Erythroblast (primary cell): ENCODE data around the gene RTF1.

Experiments
- GATA1 ChIP-seq: IDR thresholded peaks from 2 replicates; pipeline ENCODE4 v1.6.1; 2011; ENCODE audit warnings: low read depth, mild to moderate bottlenecking, control low read depth, low read length, moderate library complexity
- POLR2A ChIP-seq: IDR thresholded peaks from 2 replicates; pipeline ENCODE4 v1.6.1; 2011; ENCODE audit warnings: mild to moderate bottlenecking, low read length

DNA sequence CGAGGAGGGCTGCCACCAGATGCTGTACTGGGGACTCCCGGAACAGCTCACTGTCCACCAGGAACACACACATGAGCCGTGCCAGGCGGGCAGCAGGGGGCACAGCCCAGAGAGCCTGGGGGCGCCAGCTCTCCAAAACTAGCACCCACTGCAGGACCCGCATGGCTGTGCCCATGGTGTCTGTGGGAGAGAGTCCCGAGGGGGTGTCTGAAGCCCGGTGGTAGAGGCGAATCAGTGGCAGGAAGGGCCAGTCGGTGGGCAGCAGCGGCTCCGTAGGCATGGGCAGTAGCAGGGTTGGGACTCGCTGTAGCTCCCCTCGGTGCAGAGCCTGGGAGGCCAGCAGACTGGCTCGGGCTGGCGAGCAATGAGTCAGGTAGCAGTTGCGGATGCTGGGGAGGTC is 103.7 kb downstream of the RTF1 start:
- TF ChIP-seq POLR2A: no peak
- no peak for TF ChIP-seq GATA1
